B cell (primary cell): ENCODE data around the gene GIPC1. TPM values are rescaled to one million over a fixed set of nuclear protein-coding genes. Genes with fewer than 3 reads are reported as not detected.

Experiments used
- ATAC-seq: fragments of 200-7000 bp; cut with Tn5 transposase; one replicate; pipeline ENCODE4 v1.10.0; 2021; ENCODE audit warnings: low read depth, mild to moderate bottlenecking, moderate number of reproducible peaks, moderate library complexity
- CTCF ChIA-PET: fragments of 350-600 bp; sonication (Branson Sonifier 250); formaldehyde crosslinking; loops from one replicate; lab custom pipeline; 2021; ENCODE audit warnings: antibody characterized with exemption, inconsistent platforms; lab: Charles Lee
- POLR2A ChIA-PET: fragments of 350-600 bp; sonication (Branson Sonifier 250); formaldehyde crosslinking; loops from one replicate; lab custom pipeline; 2021; ENCODE audit warnings: antibody characterized with exemption; lab: Charles Lee
- DNase-seq: peaks from one replicate; pipeline ENCODE4 v3.0.0; 2013
- H2AFZ ChIP-seq: 2 replicates; pipeline ENCODE4 v1.6.1; 2012; ENCODE audit warnings: mild to moderate bottlenecking, low read depth, low read length; ENCODE audit not compliant: insufficient read depth, poor library complexity, severe bottlenecking
- H3K27ac ChIP-seq, 2 donors: 1 replicate in 1 of 2; 2 replicates in 1 of 2; pipeline ENCODE4 v1.5.1; 2012 to 2013; ENCODE audit warnings: low read length in 2 of 2, mild to moderate bottlenecking in 2 of 2, moderate library complexity in 1 of 2
- H3K27me3 ChIP-seq, 4 experiments: fragments of 200-600 bp in 1 of 4; sonication (generic) in 1 of 4; replicated peaks in 1 of 4; 1 replicate in 2 of 4; 2 replicates in 2 of 4; pipeline versions ENCODE4 v1.6.1 to v1.7.0; 2013 to 2016; ENCODE audit warnings: low read length in 3 of 4, mild to moderate bottlenecking in 2 of 4, mixed read lengths in 1 of 4, moderate library complexity in 1 of 4; ENCODE audit not compliant: insufficient read depth in 4 of 4, control insufficient read depth in 3 of 4; ENCODE audit errors: control extremely low read depth in 1 of 4
- H3K36me3 ChIP-seq, 2 experiments: replicated peaks in 1 of 2; 1 replicate in 1 of 2; 2 replicates in 1 of 2; pipeline versions ENCODE4 v1.6.1 to v1.7.1; 2013; ENCODE audit warnings: low read length in 1 of 2; ENCODE audit not compliant: insufficient read depth in 2 of 2, control insufficient read depth in 1 of 2; ENCODE audit errors: control extremely low read depth in 1 of 2, extremely low read depth in 1 of 2
- H3K4me1 ChIP-seq, 2 donors: fragments of 200-600 bp in 1 of 2; sonication (generic) in 1 of 2; 1 replicate in 1 of 2; 2 replicates in 1 of 2; pipeline versions ENCODE4 v1.5.1 to v1.6.1; 2013 to 2017; ENCODE audit warnings: low read length in 2 of 2; ENCODE audit not compliant: control insufficient read depth in 2 of 2, insufficient read depth in 2 of 2
- H3K4me2 ChIP-seq: replicated peaks from 2 replicates; pipeline ENCODE3; 2012; ENCODE audit warnings: mild to moderate bottlenecking, low read depth, low read length; ENCODE audit not compliant: poor library complexity, severe bottlenecking
- H3K4me3 ChIP-seq, 5 experiments: fragments of 200-600 bp in 1 of 5; sonication (generic) in 1 of 5; 1 replicate in 3 of 5; 2 replicates in 2 of 5; pipeline versions ENCODE4 v1.5.1 to v1.7.0; 2011 to 2016; ENCODE audit warnings: low read length in 4 of 5, mild to moderate bottlenecking in 4 of 5, low read depth in 2 of 5, control low read depth in 1 of 5, moderate library complexity in 1 of 5; ENCODE audit not compliant: insufficient read depth in 1 of 5; ENCODE audit errors: control extremely low read depth in 1 of 5, extremely low read depth in 1 of 5
- H3K79me2 ChIP-seq: fragments of 200-600 bp; sonication (generic); one replicate; pipeline ENCODE4 v1.6.0; 2016; ENCODE audit warnings: low read length; ENCODE audit not compliant: control insufficient read depth, insufficient read depth
- H3K9ac ChIP-seq: fragments of 200-600 bp; sonication (generic); 2 replicates; pipeline ENCODE4 v1.6.1; 2017; ENCODE audit warnings: mild to moderate bottlenecking, low read length, moderate library complexity
- H3K9me3 ChIP-seq, 3 donors: one replicate each; pipeline versions ENCODE4 v1.6.1 to v1.7.1; 2013; ENCODE audit warnings: low read length in 2 of 3; ENCODE audit not compliant: control insufficient read depth in 2 of 3, insufficient read depth in 1 of 3; ENCODE audit errors: control extremely low read depth in 1 of 3
- H4K20me1 ChIP-seq: 2 replicates; pipeline ENCODE4 v1.6.0; 2012; ENCODE audit warnings: mild to moderate bottlenecking, low read length; ENCODE audit not compliant: insufficient read depth, control insufficient read depth, poor library complexity, severe bottlenecking
- H3K27ac Mint-ChIP-seq: one replicate; pipeline ENCODE4 v1.8.0; 2021; ENCODE audit warnings: mixed read lengths
- H3K27me3 Mint-ChIP-seq: one replicate; pipeline ENCODE4 v1.8.0; 2021; ENCODE audit warnings: mixed read lengths
- H3K4me1 Mint-ChIP-seq: one replicate; pipeline ENCODE4 v1.8.0; 2021; ENCODE audit warnings: mixed read lengths
- H3K4me3 Mint-ChIP-seq: one replicate; pipeline ENCODE4 v1.8.0; 2021; ENCODE audit warnings: mixed read lengths
- H3K9me3 Mint-ChIP-seq: one replicate; pipeline ENCODE4 v1.8.0; 2022; ENCODE audit warnings: mixed read lengths; ENCODE audit not compliant: insufficient read depth
- CTCF ChIP-seq: fragments of 200-600 bp; IDR thresholded peaks from one replicate; pipeline ENCODE4 v1.8.0; 2022; ENCODE audit warnings: antibody characterized with exemption, mild to moderate bottlenecking
- EZH2 ChIP-seq: IDR thresholded peaks from 2 replicates; pipeline ENCODE4 v1.6.1; 2012; ENCODE audit warnings: borderline replicate concordance, low read depth, mild to moderate bottlenecking, moderate library complexity, low read length; ENCODE audit not compliant: insufficient read depth, poor library complexity, severe bottlenecking
- WGBS: methylation state at CpG from one replicate; pipeline ENCODE4 v1.1.5; 2013; ENCODE audit warnings: missing lambda C conversion rate; ENCODE audit not compliant: insufficient coverage; 5-methylcytosine and 5-hydroxymethylcytosine counted together
- intact Hi-C: fragments of 100-400 bp; cut with micrococcal nuclease; formaldehyde crosslinking; loops from one replicate; pipeline ENCODE4 v1.10.0; 2022
- polyA plus RNA-seq: library from polyadenylated mRNA; depleted of rRNA; stranded (reverse); fragments of >200 nt; gene quantifications from 2 replicates; pipeline ENCODE4 v1.2.3, GENCODE V29; 2012
- total RNA-seq, 2 donors: library from RNA; stranded (reverse); fragments of 120-200 nt in 1 of 2; gene quantifications; 1 replicate in 1 of 2; 2 replicates in 1 of 2; pipeline versions ENCODE4 v1.2.3 to v1.2.4, GENCODE V29; 2013 to 2022

Gene GIPC1
- total and polyA plus RNA-seq, 2 donors (not counting 1 experiment from before 2014, with no cell fraction given), result 11.3 to 12.0 TPM

DNA sequence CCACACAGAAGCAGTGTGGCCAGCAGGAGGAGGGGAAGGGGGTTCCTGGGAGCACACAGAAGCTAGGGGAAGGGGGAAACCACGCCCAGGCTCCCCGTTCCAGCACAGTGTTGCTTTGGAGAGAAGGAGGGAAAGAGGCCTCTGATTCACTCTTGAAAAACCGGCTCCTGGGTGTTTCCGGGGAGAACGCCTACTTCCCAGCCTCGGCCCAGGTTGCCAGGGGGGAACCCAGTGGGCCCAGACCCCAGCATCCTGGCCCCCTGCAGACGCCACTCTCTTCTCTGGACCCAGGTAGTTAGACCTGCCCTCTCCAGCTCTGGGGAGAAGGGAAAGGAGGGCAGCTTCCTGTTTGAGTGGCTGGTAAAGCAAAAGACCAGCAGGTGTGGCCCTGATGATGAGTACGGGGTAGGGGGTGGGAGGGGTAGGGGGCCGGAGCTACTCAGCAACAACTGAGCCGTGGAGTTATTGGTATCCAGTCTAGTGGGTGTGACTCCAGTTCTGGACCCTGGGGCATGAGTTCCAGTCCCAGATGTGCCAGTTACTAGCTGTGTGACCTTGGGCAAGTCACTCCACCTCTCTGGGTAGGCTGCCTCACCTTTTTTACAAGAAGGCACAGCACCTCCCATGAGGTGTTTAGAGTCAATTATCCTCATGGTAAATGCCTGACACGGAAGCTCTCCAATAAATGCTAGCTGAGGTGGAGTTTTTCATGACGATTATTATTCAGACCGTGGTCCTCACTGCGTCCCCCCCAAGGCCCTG, 836 bp downstream of the GIPC1 start:
- Histone ChIP-seq H3K36me3 (no peaks in the 10 kb centered on the region), H4K20me1 (no peaks in the 10 kb centered on the region), H3K4me1 (peaks cover 6 to 16% of the 10 kb centered on the region in 2 donors), H2AFZ (peak overlapping the region; percentile 81), H3K4me3 (peak overlapping the region in 4 of 5 experiments; percentile 62 to 69 (median 62)), H3K27ac (peak overlapping the region in 1 of 2 donors; percentile 19), H3K27me3 (no peaks in the 10 kb centered on the region), H3K4me2 (peak overlapping the region; percentile 90), H3K79me2 (no peaks in the 10 kb centered on the region), H3K9me3 (peaks cover 0 to 4% (median 0%) of the 10 kb centered on the region in 3 donors), H3K9ac (peak overlapping the region; percentile 70)
- WGBS, result 51% methylated on average over 8 of the region's 14 CpGs
- intact Hi-C loops, result no loop called here
- ATAC-seq (no peak), DNase-seq (no peak)
- peak overlapping the region; percentile 86 for H3K4me3 Mint-ChIP-seq
- TF ChIP-seq EZH2 (no peak), CTCF (no peak)
- ChIA-PET POLR2A (interaction anchor here (0.5 to 1.4 kb wide), 4 partner anchors 15 to 548 kb away, joined by 3 to 6 read pairs (median 4); partner anchors contain the start of gene DNAJB1), CTCF (interaction anchor here (0.6 to 2.4 kb wide), 5 partner anchors 10 to 405 kb away, joined by 3 to 9 read pairs (median 4); no protein-coding TSS in a partner anchor)
- H3K4me1 Mint-ChIP-seq, result peaks cover 14% of the 10 kb centered on the region
- no peaks in the 10 kb centered on the region for H3K27me3 Mint-ChIP-seq
- no peaks in the 10 kb centered on the region for H3K9me3 Mint-ChIP-seq
- H3K27ac Mint-ChIP-seq, result peak overlapping the region; percentile 78

GRCh38 chr19:14494411-14494810, 1.5 kb downstream of the GIPC1 start:
- ATAC-seq (no peak), DNase-seq (no peak)
- Mint-ChIP-seq H3K9me3 (no peaks in the 10 kb centered on the region), H3K27me3 (no peaks in the 10 kb centered on the region), H3K4me1 (peaks cover 14% of the 10 kb centered on the region), H3K27ac (peak overlapping the region; percentile 74), H3K4me3 (peak overlapping the region; percentile 86)
- H3K9ac ChIP-seq, result no peak overlapping the region
- CTCF ChIA-PET, result interaction anchor here (1.3 to 1.6 kb wide), 2 partner anchors 13 to 15 kb away, joined by 4 to 5 read pairs; no protein-coding TSS in a partner anchor
- no peaks in the 10 kb centered on the region for H3K27me3 ChIP-seq
- intact Hi-C loops, result no loop called here
- WGBS, result 90% methylated on average over 3 of the region's 4 CpGs
- no peak overlapping the region for H2AFZ ChIP-seq
- no peak overlapping the region for H3K4me3 ChIP-seq
- H3K79me2 ChIP-seq, result no peaks in the 10 kb centered on the region
- H3K4me1 ChIP-seq, result peaks cover 6 to 16% of the 10 kb centered on the region in 2 donors
- TF ChIP-seq EZH2 (no peak), CTCF (no peak)
- no peaks in the 10 kb centered on the region for H4K20me1 ChIP-seq
- no peaks in the 10 kb centered on the region for H3K36me3 ChIP-seq
- H3K4me2 ChIP-seq, result no peak overlapping the region
- H3K9me3 ChIP-seq, result peaks cover 0 to 4% (median 0%) of the 10 kb centered on the region in 3 donors
- no peak overlapping the region for H3K27ac ChIP-seq
- POLR2A ChIA-PET, result interaction anchor here (0.6 kb wide), 1 partner anchor 10 kb away, joined by 16 read pairs; no protein-coding TSS in a partner anchor
